Measurements from ENCODE around the gene ADARB2.

GRCh38 chr10:1741450-1741849, 4.1 kb upstream of the ADARB2 start:
- TF ChIP-seq CTCF (IDR thresholded peaks at IDR 0.05), result no peak
- TF ChIP-seq POLR2A (IDR thresholded peaks at IDR 0.05), result no peak
